H1 (cell line): ENCODE data around the gene TOMM40. TPM values are rescaled to one million over a fixed set of nuclear protein-coding genes. Genes with fewer than 3 reads are reported as not detected.

Experiments used
- CHD7 ChIP-seq: fragments of 300-600 bp; sonication (generic); IDR thresholded peaks from 2 replicates; pipeline ENCODE4 v1.7.1; 2012; ENCODE audit warnings: low read length, moderate library complexity, mild to moderate bottlenecking, inconsistent platforms; ENCODE audit not compliant: insufficient replicate concordance
- HDAC6 ChIP-seq: IDR thresholded peaks from one replicate; pipeline ENCODE4 v1.7.1; 2012; ENCODE audit warnings: low read depth, mild to moderate bottlenecking, inconsistent platforms, low read length, moderate library complexity
- POLR2AphosphoS5 ChIP-seq: IDR thresholded peaks from 2 replicates; pipeline ENCODE4 v1.6.1; 2011; ENCODE audit warnings: low read depth, low read length
- USF2 ChIP-seq: IDR thresholded peaks from 2 replicates; pipeline ENCODE4 v1.6.1; 2011; ENCODE audit warnings: low read length, improper control_type of control experiment
- YY1 ChIP-seq: IDR thresholded peaks from 2 replicates; pipeline ENCODE4 v1.6.1; 2011; ENCODE audit warnings: low read depth, mild to moderate bottlenecking, low read length
- polyA plus RNA-seq, 7 experiments: library from polyadenylated mRNA; depleted of rRNA in 3 of 7; stranded (reverse) in 5 of 7; unstranded in 2 of 7; fragments of >200 nt in 5 of 7; fragments of 200-250 nt in 2 of 7; gene quantifications; 1 replicate in 5 of 7; 2 replicates in 1 of 7; 4 replicates in 1 of 7; pipeline versions ENCODE4 v1.2.1 to v1.2.3, GENCODE V29; 2011 to 2013; ENCODE audit warnings: missing spikeins in 2 of 7, mixed read lengths in 2 of 7
- total RNA-seq: library from RNA; stranded (reverse); fragmentation: NEBNext Ultra II Directional; extraction: Animal tissue kit (Norgen Biotek cat#: 25700); gene quantifications from 2 replicates; pipeline ENCODE4 v1.2.1, GENCODE V29; 2021

Gene TOMM40
- total and polyA plus RNA-seq, 2 of the 8 experiments (the other 6 are each of a cell fraction or from before 2014, with no cell fraction given) = 154 to 179 TPM

- TF ChIP-seq CHD7 (no peak), USF2 (no peak), YY1 (no peak), POLR2AphosphoS5 (no peak), HDAC6 (no peak)
Measured at GRCh38 chr19:44884566-44884965, 6.5 kb upstream of the TOMM40 start (continued).
